DOHH2 (cell line): Measurements from ENCODE around the gene OR10H2.
"Not testable (repeated sequence)": the region's sequence is repeated elsewhere in the genome, so short reads cannot be mapped to it uniquely, and the experiment has no call there.

Experiments
- H3F3A ChIP-seq: fragments of 200-600 bp; sonication (generic), shearing (Covaris generic); 2 replicates; pipeline ENCODE4 v1.6.0; 2016; ENCODE audit warnings: antibody characterized with exemption, mild to moderate bottlenecking; ENCODE audit not compliant: control insufficient read depth, insufficient read depth
- H3K27ac ChIP-seq: fragments of 200-600 bp; sonication (generic); 2 replicates; pipeline ENCODE4 v1.5.1; 2014; ENCODE audit warnings: low read depth, mild to moderate bottlenecking, low read length, moderate library complexity
- H3K27me3 ChIP-seq: fragments of 200-600 bp; sonication (generic); 2 replicates; pipeline ENCODE4 v1.6.1; 2014; ENCODE audit warnings: mild to moderate bottlenecking, low read length, mixed read lengths; ENCODE audit not compliant: control insufficient read depth
- H3K36me3 ChIP-seq: fragments of 200-600 bp; sonication (generic); 2 replicates; pipeline ENCODE4 v1.6.1; 2014; ENCODE audit warnings: mild to moderate bottlenecking, low read length, moderate library complexity, mixed read lengths; ENCODE audit not compliant: control insufficient read depth
- H3K4me1 ChIP-seq: fragments of 200-600 bp; sonication (generic); 2 replicates; pipeline ENCODE4 v1.6.1; 2014; ENCODE audit warnings: mild to moderate bottlenecking, low read length, mixed read lengths; ENCODE audit not compliant: control insufficient read depth
- H3K4me2 ChIP-seq: fragments of 200-600 bp; sonication (generic); 2 replicates; pipeline ENCODE4 v1.6.0; 2014; ENCODE audit warnings: mild to moderate bottlenecking, low read length, moderate library complexity
- H3K4me3 ChIP-seq: fragments of 200-600 bp; sonication (generic); 2 replicates; pipeline ENCODE4 v1.5.1; 2014; ENCODE audit warnings: mild to moderate bottlenecking, low read length, mixed read lengths
- H3K79me2 ChIP-seq: fragments of 200-600 bp; sonication (generic); 2 replicates; pipeline ENCODE4 v1.6.1; 2014; ENCODE audit warnings: mild to moderate bottlenecking, low read length, mixed read lengths; ENCODE audit not compliant: control insufficient read depth
- H3K9me2 ChIP-seq: fragments of 200-600 bp; sonication (generic); replicated peaks from 2 replicates; pipeline ENCODE4 v1.6.1; 2014; ENCODE audit warnings: mild to moderate bottlenecking, low read length, mixed read lengths; ENCODE audit not compliant: control insufficient read depth
- H3K9me3 ChIP-seq: fragments of 200-600 bp; sonication (generic); 2 replicates; pipeline ENCODE4 v1.6.1; 2014; ENCODE audit warnings: antibody characterized with exemption, low read length, mixed read lengths; ENCODE audit not compliant: control insufficient read depth, insufficient read depth
- H4K20me1 ChIP-seq: fragments of 200-600 bp; sonication (generic); 2 replicates; pipeline ENCODE4 v1.6.0; 2014; ENCODE audit warnings: low read depth, mild to moderate bottlenecking, antibody characterized with exemption, low read length, moderate library complexity; ENCODE audit not compliant: control insufficient read depth, insufficient read depth
- CTCF ChIP-seq: fragments of 200-600 bp; sonication (generic); IDR thresholded peaks from one replicate; pipeline ENCODE4 v1.5.1; 2014; ENCODE audit warnings: antibody characterized with exemption, mild to moderate bottlenecking, low read depth, low read length; ENCODE audit not compliant: poor library complexity, severe bottlenecking
- EZH2phosphoT487 ChIP-seq: fragments of 200-600 bp; sonication (generic); IDR thresholded peaks from 2 replicates; pipeline ENCODE4 v1.6.1; 2017; ENCODE audit warnings: borderline replicate concordance, mild to moderate bottlenecking, antibody characterized with exemption, low read length, moderate library complexity, mixed read lengths

The OR10H2 gene

GRCh38 chr19:15759962-15760565, 32.2 kb downstream of the OR10H2 start:
- H3K9me2 ChIP-seq, result no peaks in the 10 kb centered on the region
- H4K20me1 ChIP-seq, result no peaks in the 10 kb centered on the region
- H3K79me2 ChIP-seq, result no peaks in the 10 kb centered on the region
- no peak for TF ChIP-seq EZH2phosphoT487
- TF ChIP-seq CTCF, result peak; percentile 34
- no peak overlapping the region for H3K27ac ChIP-seq
- peaks cover 8% of the 10 kb centered on the region for H3K27me3 ChIP-seq
- H3K4me2 ChIP-seq, result no peak overlapping the region
- H3K4me1 ChIP-seq, result no peaks in the 10 kb centered on the region
- H3F3A ChIP-seq, result no peaks in the 10 kb centered on the region
- H3K36me3 ChIP-seq, result no peaks in the 10 kb centered on the region
- H3K4me3 ChIP-seq, result no peak overlapping the region
- no peaks in the 10 kb centered on the region for H3K9me3 ChIP-seq

- Histone ChIP-seq H3K4me2 (no peak overlapping the region), H3K36me3 (no peaks in the 10 kb centered on the region), H3K9me2 (no peaks in the 10 kb centered on the region), H3K27ac (no peak overlapping the region), H3F3A (no peaks in the 10 kb centered on the region), H3K4me3 (no peak overlapping the region), H3K79me2 (no peaks in the 10 kb centered on the region), H4K20me1 (no peaks in the 10 kb centered on the region), H3K9me3 (no peaks in the 10 kb centered on the region), H3K4me1 (no peaks in the 10 kb centered on the region), H3K27me3 (no peaks in the 10 kb centered on the region)
- TF ChIP-seq CTCF (no peak), EZH2phosphoT487 (no peak)
Observed at GRCh38 chr19:15769586-15769985, 41.8 kb downstream of the OR10H2 start.

- not testable (repeated sequence) for H3K27ac ChIP-seq, H3K9me2 ChIP-seq, H3K9me3 ChIP-seq, H4K20me1 ChIP-seq, H3F3A ChIP-seq, H3K79me2 ChIP-seq, H3K4me2 ChIP-seq, H3K4me1 ChIP-seq, H3K36me3 ChIP-seq, H3K4me3 ChIP-seq, H3K27me3 ChIP-seq
Observed at GRCh38 chr19:15774159-15774558, 46.3 kb downstream of the OR10H2 start.

- Histone ChIP-seq H3K36me3 (no peaks in the 10 kb centered on the region), H3K79me2 (no peaks in the 10 kb centered on the region), H4K20me1 (no peaks in the 10 kb centered on the region), H3K27ac (no peak overlapping the region), H3K9me3 (no peaks in the 10 kb centered on the region), H3K4me1 (no peaks in the 10 kb centered on the region), H3K27me3 (no peaks in the 10 kb centered on the region), H3K9me2 (no peaks in the 10 kb centered on the region), H3F3A (no peaks in the 10 kb centered on the region), H3K4me3 (no peak overlapping the region), H3K4me2 (no peak overlapping the region)
- no peak for TF ChIP-seq EZH2phosphoT487
- TF ChIP-seq CTCF, result no peak
Observed at GRCh38 chr19:15775249-15775648, 47.4 kb downstream of the OR10H2 start.
